Lower lobe of right lung (tissue), 2 donors: ENCODE data around the gene JARID2. TPM values are rescaled to one million over a fixed set of nuclear protein-coding genes. Genes with fewer than 3 reads are reported as not detected.
A peak's percentile ranks its signal among the peaks of the same experiment; 100 is the strongest.

Source experiments
- ATAC-seq, 2 donors: fragments of 200-7000 bp; cut with Tn5 transposase; one replicate each; pipeline ENCODE4 v1.9.1; 2020 to 2022; ENCODE audit warnings: mild to moderate bottlenecking in 2 of 2, moderate library complexity in 2 of 2
- DNase-seq: peaks from one replicate; pipeline ENCODE4 v3.0.0-alpha.2; 2020
- H3K27ac ChIP-seq: fragments of 200-600 bp; one replicate; pipeline ENCODE4 v1.8.0; 2022
- H3K27me3 ChIP-seq: fragments of 200-600 bp; one replicate; pipeline ENCODE4 v1.8.0; 2022; ENCODE audit warnings: low read depth
- H3K36me3 ChIP-seq: fragments of 200-600 bp; one replicate; pipeline ENCODE4 v1.8.0; 2022; ENCODE audit warnings: mild to moderate bottlenecking
- H3K4me1 ChIP-seq: fragments of 200-600 bp; one replicate; pipeline ENCODE4 v1.8.0; 2022
- H3K4me3 ChIP-seq: fragments of 200-600 bp; one replicate; pipeline ENCODE4 v1.8.0; 2022; ENCODE audit warnings: mild to moderate bottlenecking
- H3K9me3 ChIP-seq: fragments of 200-600 bp; one replicate; pipeline ENCODE4 v1.8.0; 2022
- CTCF ChIP-seq: fragments of 200-600 bp; IDR thresholded peaks from one replicate; pipeline ENCODE4 v1.8.0; 2022; ENCODE audit warnings: antibody characterized with exemption, mild to moderate bottlenecking
- intact Hi-C: fragments of 100-400 bp; cut with DNase I; formaldehyde crosslinking; loops from one replicate; pipeline ENCODE4 v1.11.0; 2022
- total RNA-seq: library from RNA; stranded (reverse); fragmentation: NEBNext Ultra II Directional; extraction: Animal tissue kit (Norgen Biotek cat#: 25700); gene quantifications from one replicate; pipeline ENCODE4 v1.2.1, GENCODE V29; 2021
- donor health status: DM: no; HTN: yes; CAD: no; lungs with severe emphysema.

JARID2 gene
- total RNA-seq, 1 donor from 2014 or later: 16.0 TPM

GRCh38 chr6:15313367-15313766 lies 67.5 kb downstream of the JARID2 start:
- intact Hi-C loops: no loop called here
- Histone ChIP-seq H3K9me3 (no peaks in the 10 kb centered on the region), H3K36me3 (no peaks in the 10 kb centered on the region), H3K4me1 (peaks cover 41% of the 10 kb centered on the region), H3K27me3 (no peaks in the 10 kb centered on the region), H3K27ac (no peak overlapping the region), H3K4me3 (no peak overlapping the region)
- ATAC-seq (peak; percentile 74 to 84), DNase-seq (peak; percentile 56)
- TF ChIP-seq CTCF: no peak

- Histone ChIP-seq H3K4me3 (no peak overlapping the region), H3K4me1 (peaks cover 18% of the 10 kb centered on the region), H3K27me3 (no peaks in the 10 kb centered on the region), H3K36me3 (no peaks in the 10 kb centered on the region), H3K9me3 (no peaks in the 10 kb centered on the region), H3K27ac (no peak overlapping the region)
- ATAC-seq (no peak), DNase-seq (no peak)
- no peak for TF ChIP-seq CTCF
- intact Hi-C loops: no loop called here
Observed at GRCh38 chr6:15316754-15317153, 70.9 kb downstream of the JARID2 start.

GRCh38 chr6:15317251-15317650 lies 71.4 kb downstream of the JARID2 start:
- TF ChIP-seq CTCF: no peak

GRCh38 chr6:15317934-15318902 lies 72.3 kb downstream of the JARID2 start:
- no peaks in the 10 kb centered on the region for H3K36me3 ChIP-seq
- H3K4me1 ChIP-seq: peaks cover 9% of the 10 kb centered on the region
- no peak overlapping the region for H3K4me3 ChIP-seq
- H3K27me3 ChIP-seq: no peaks in the 10 kb centered on the region
- intact Hi-C loops: no loop called here
- H3K9me3 ChIP-seq: no peaks in the 10 kb centered on the region
- ATAC-seq (no peak), DNase-seq (no peak)
- H3K27ac ChIP-seq: no peak overlapping the region
- TF ChIP-seq CTCF: no peak

More at GRCh38 chr6:15317251-15317650, 71.4 kb downstream of the JARID2 start:
- H3K9me3 ChIP-seq: no peaks in the 10 kb centered on the region
- H3K4me3 ChIP-seq: no peak overlapping the region
- no peaks in the 10 kb centered on the region for H3K27me3 ChIP-seq
- ATAC-seq (no peak), DNase-seq (no peak)
- intact Hi-C loops: no loop called here
- no peaks in the 10 kb centered on the region for H3K36me3 ChIP-seq
- H3K4me1 ChIP-seq: peaks cover 18% of the 10 kb centered on the region
- H3K27ac ChIP-seq: no peak overlapping the region

GRCh38 chr6:15319677-15320076 lies 73.8 kb downstream of the JARID2 start:
- no peak for TF ChIP-seq CTCF
- Histone ChIP-seq H3K27me3 (no peaks in the 10 kb centered on the region), H3K9me3 (no peaks in the 10 kb centered on the region), H3K36me3 (no peaks in the 10 kb centered on the region), H3K27ac (no peak overlapping the region), H3K4me1 (no peaks in the 10 kb centered on the region), H3K4me3 (no peak overlapping the region)
- intact Hi-C loops: no loop called here
- no peak for DNase-seq
- ATAC-seq: no peak
